ENCODE measurements around the gene NDRG2.
A peak's percentile ranks its signal among the peaks of the same experiment; 100 is the strongest.
"Not testable (repeated sequence)": the region's sequence is repeated elsewhere in the genome, so short reads cannot be mapped to it uniquely, and the experiment has no call there.

The NDRG2 gene

DNA sequence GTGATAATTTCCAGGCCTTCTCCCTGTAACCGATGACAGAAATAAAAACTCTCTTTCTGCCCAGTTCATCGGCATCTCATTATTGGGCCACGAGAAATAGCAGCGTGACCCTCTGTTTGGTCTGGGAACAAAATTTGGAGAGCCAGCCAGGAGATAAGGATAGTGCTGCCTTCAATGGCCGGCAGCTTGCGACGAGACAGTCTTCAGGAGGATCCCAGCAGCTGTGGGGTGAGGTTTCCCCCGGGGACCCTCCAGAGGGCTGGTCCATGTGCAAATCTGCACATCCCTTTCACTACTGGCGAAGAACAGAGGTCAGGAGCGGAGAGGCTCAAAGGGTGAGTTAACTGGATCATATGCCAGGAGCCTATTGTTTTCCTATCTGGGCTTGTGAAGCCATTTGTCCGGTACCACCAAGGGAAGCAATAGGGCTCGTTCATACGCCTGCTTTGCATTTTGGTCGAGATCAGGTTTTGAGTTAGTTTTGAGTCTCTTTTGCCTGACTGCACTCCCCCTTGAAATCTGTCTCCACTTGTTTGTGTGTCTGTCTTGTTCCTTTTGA is 21.0 kb downstream of the NDRG2 start:
- no peak for DNase-seq (ENCODE audit: low spot score)

DNA sequence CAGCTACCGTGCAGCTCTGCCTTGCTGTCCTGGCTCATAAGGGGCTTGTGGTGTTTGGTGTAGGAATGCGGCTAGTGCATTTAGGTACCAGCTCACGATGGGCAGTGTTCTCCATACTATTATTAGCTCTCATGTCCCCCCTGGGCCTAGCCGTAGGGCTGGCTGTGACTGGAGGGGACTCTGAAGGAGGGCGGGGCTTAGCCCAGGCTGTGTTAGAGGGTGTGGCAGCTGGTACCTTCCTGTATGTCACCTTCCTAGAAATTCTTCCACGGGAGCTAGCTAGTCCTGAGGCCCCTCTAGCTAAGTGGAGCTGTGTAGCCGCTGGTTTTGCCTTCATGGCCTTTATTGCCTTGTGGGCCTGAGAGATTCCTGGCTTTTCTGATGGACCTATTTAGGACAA is 23.6 kb downstream of the NDRG2 start:
- DNase-seq (ENCODE audit: low spot score) = no peak

DNA sequence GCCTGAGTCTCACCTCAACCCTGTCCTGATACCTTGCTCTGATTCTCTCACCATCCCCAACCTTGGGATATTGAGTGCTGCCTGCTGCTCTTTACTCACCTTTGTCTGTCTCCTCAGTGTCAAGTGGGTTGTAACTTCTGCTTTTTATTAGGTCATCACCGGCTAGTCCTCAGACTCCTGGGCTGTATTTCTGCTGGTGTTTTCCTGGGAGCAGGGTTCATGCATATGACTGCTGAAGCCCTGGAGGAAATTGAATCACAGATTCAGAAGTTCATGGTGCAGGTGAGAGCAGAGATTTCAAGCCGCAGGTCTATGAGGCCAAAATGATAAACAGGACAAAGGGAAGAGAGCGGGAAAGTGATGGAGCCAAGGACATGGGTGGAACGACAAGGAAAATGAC is 25.3 kb downstream of the NDRG2 start:
- no peak for DNase-seq (ENCODE audit: low spot score)

DNA sequence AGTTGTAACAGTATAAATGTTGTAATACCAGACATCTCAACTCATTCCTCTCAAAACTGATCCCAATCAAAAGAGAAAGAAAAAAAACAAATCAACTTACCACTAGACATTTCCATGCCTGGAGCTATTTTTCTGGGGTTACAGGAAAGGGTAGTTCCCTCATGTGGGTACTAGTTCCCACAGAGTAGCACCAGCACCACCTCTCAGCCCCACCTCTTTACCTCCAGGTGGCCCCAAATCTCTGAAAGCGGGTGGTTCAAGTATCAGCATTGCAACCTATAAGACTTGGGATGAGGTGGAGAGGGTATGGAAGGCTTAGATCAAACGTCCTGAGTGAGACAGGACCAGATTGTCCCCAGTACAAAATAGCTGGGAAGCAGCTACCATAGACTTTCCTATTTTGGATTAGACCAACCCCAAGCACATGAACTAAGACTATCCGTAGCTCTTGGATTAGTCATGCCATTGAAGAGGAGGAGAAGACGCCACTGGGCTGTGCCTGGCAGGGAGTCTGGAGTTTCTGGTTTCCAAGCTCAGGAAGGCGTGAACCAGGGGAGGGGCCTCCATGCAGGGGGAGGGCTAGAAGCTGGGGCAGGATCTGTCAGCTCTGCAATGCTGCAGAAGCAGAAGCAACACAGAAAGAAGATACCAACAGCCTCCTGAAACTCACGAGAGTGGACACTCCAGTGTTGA is 26.0 kb downstream of the NDRG2 start, which contains the start of gene SLC39A2:
TSS of gene SLC39A2 (plus strand) at position 620 of the 693 bp plus-strand sequence. CDS start 154 bp downstream, outside the sequence.
- DNase-seq (ENCODE audit: low spot score) = no peak

DNA sequence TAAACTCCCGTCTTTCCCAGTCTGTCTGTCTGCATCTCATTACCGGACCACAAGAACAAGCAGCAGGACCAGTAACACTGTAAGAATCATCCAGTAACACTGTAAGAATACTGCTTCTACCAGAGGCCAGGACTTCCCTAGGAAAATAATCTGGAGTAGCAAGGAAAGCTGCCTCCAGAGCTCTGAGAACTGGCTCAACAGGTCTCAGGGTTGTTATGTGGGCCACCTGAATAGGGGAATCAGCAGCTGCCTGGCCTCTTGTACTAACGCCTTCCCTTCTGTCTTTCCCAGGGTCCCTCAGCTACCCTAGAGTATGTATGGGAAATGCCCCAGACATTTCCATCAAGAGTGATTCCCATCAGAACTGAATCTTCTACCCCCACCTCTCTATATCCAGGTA is 26.7 kb downstream of the NDRG2 start:
- no peak for DNase-seq (ENCODE audit: low spot score)

DNA sequence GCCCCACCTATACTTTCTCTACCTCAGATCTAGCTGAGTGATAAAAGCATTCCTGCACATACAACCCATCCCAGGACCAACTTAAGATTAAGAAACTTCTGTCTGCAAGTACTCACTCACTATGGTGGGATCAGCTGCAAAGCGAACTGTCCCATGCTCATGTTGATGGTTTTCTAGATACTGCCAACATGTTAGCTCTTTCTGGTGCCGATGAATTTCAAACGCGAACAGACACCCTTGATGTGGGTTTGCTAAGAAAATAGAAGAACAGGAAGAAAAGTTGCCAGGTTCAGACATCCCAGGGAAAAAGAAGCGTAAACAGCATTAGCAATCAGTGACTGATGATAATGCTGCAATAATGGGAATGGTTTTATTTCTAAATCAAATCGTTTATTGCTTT is 27.3 kb downstream of the NDRG2 start:
- no peak for DNase-seq (ENCODE audit: low spot score)

DNA sequence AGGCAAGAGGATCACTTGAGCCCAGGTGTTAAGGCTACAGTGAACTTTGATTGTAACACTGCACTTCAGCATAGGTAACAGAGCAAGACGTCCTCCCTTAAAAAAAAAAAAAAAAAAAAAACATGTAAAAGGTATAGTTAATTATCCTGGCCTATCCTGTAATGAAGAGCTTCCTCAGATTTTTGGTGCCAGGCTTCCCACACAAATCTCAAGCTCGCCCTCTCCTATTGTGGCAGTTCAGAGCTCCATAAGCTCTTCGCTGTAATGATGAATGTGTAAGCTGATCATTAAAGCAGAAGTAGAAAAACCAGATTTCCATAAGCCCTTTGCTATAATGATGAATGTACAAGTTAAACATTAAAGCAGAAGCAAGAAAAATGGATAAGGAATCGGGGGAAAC is 27.7 kb downstream of the NDRG2 start:
- DNase-seq (ENCODE audit: low spot score) = no peak

DNA sequence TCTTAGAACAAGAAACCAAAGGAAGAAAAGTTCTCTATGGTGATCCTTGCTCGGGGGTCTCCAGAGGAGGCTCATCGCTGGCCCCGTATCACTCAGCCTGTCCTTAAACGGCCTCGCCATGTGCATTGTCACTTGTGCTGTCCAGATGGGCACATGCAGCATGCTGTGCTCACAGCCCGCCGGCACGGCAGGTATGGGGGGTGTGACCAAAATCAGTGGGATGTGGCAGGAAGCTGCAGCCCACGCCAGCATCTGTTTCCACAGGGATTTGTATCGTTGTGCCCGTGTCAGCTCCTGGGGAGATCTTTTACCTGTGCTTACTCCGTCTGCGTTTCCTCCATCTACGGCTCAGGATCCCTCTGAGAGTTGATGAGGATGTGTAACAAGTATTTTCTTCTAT is 28.3 kb downstream of the NDRG2 start:
- DNase-seq (ENCODE audit: low spot score) = no peak

DNA sequence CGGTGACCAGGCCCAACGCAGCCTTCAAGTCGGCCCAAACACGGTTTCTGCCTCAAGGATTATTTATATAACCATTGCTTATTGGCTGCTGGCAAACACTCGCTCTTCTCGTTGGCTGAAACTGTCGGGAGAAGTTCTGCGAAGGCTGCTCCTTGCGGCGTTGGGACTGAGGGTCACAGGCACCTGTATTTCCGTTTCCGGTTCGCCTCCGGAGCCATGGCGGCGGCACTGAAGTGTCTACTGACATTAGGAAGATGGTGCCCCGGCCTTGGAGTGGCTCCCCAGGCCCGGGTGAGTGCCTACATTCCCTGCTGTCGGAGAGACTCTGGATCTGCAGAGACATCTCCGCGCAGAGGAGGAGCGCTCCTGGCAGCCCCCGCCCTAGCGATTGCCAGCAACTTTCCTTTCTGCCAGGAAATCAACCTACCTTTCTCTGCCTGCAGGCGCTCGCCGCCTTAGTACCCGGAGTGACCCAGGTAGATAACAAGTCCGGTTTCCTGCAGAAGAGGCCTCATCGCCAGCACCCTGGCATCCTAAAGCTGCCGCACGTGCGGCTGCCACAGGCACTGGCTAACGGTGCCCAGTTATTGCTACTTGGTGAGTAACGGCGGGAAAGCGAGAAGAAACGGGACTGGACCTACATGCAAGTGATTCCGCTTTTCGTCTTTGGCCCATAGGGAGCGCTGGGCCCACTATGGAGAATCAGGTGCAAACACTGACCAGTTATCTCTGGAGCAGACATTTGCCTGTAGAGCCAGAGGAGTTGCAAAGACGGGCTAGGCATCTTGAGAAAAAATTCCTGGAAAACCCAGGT is 34.9 kb downstream of the NDRG2 start, which contains the start of gene METTL17:
TSS of gene METTL17 (plus strand) at position 194 of the 814 bp plus-strand sequence. CDS start at position 217, 23 bp downstream.
- peak; percentile 91 for DNase-seq (ENCODE audit: low spot score)

DNA sequence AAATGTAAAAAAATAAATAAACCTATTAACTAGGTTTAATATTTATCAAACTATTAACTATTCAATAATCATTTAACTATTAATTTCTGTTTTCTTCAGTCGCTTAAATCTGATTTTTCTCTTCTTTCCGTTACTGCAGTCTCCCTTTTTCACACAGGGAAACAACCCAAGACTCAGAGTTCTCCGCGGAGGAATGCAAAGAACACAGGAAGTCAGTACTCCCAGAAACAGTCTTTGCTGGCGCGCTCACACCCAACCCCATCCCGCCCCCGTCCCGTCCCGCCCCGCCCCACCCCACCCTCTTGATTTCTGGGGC is 35.4 kb downstream of the NDRG2 start:
- no peak for DNase-seq (ENCODE audit: low spot score)

DNA sequence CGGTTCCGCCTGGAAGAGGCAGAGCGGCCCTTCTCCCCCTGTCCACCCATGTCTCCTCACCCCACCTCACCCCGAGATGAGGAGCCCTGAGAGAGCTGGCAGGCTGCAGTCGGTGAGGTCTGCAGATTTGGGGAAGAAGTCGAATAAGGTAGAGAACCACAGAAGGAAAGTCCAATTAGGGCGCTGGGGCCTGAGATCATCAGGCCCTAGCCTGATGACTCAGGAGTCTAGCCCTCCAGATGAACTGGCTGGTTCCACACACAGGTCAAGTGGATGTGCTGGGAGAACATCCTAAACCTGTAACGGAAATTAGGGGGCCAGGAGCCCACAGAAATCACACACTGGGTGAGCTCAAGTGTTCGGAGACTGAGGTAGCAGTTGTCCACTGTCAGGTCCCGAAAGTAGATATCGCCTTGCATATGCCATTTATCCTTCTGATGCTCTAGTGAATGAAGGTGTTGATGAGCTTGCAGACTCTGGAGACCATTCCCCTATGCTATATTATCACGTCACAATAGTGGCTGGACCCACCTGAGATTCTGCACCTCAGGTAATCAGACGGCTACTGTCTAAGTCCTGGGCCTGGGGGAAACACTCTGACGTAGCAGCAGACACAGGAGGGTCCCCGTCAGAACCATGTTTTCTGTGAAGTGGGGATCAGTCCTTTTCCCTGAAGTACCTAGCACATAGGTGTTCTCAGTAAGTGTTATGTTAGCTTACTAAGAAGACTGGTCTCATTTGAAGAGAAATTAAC is 36.0 kb downstream of the NDRG2 start:
- DNase-seq (ENCODE audit: low spot score) = peak; percentile 14

DNA sequence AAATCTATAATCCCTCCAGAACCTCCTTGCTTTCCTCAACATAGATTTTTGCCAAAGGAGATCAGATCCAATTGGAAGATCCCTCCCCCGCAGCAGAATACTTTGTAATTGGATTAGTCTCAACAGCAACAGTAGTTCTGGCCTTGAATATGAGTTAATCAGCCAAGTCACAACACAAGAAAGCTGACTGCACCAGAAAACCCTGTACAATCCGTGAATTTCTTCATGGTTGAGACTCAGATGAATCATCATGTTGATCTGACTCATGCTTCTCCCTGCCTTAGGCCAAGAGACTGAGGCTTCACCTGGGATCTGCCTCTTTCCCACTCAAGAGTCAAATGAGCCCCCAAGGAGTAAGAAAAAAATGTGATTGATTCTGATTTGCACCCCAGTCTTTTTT is 38.0 kb downstream of the NDRG2 start:
- DNase-seq (ENCODE audit: low spot score) = no peak

DNA sequence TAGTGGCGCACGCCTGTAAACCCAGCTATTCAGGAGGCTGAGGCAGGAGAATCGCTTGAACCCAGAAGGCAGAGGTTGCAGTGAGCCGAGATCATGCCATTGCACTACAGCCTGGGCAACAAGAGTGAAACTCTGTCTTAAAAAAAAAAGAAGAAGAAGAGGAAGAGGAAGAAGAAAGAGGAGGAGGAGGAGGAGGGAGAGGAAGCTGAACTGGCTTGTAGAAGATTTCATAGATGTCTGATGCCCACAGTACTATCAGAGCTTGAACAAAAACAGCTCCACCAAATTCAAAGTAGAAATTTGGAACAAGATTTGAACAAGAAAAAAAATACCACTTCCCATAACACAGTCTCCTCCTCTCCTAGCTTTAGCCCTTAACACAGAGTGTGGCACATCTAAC is 39.2 kb downstream of the NDRG2 start:
- not testable (repeated sequence) for DNase-seq (ENCODE audit: low spot score)

DNA sequence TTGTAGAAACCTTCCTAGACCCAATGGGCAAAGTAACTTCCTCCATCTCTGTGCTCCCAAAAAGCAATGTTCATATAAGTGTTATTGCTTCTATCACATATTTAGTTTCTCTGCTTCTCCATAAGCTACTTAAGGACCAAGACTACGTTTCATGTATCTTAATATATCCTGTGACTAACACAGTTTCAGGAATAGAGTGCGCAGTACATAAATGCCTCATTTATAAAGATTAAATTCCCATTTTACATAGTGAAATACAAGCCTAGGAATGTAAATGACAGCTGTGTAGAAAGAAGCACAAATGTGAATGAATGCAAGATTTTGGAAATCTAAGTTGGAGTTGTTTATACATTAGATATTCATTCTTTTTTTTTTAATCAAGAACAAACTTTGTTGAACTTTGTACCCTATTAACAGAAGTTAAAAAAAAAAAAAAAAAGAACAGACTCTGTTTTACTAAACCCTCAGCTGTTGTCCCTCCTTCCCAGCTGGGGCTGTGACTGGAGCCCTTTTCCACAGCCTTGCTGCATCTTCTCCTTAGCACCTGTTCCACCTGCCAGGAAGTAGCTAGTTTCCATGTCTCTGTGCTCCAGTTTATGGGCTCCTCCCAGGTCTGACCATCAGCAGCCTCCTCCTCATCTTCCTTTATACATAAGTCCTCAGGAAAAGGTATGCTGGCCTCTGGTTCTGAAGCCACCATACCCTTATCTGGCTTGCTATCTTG is 42.1 kb downstream of the NDRG2 start:
- DNase-seq (ENCODE audit: low spot score) = no peak

DNA sequence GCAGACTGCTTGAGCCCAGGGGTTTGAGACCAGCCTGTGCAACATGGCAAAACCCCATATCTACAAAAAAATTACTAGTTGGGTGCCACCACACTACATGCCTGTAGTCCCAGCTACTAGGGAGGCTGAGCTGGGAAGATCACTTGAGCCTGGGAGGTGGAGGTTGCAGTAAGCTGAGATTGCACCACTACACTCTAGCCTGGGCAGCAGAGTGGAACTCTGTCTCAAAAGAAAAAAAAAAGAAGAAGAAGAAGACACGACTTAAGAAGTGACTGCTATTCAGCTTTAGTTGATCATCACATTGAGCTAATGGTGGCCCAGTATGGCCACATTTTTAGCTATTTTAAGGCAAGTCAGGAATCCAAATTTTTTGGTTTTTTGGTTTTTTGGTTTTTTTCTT is 44.0 kb downstream of the NDRG2 start:
- DNase-seq (ENCODE audit: low spot score) = no peak

DNA sequence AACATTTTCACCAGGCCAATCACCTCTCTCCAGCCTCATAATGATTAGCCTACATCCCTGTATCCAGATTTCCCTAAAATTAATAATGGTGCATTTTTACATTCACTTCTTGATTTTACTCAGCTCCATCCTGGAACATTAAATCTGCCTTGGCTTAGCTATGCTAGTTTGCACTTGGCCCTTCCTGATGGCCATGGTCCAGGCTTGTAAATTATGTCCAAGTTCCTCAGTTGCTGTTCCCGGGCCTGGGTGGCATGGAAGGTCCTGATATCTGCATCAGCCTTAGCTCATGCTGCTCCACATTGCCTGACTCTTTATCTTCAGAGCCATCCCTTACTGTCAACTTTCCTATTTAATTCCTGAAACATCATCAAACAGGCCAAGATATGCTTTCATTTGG is 46.2 kb downstream of the NDRG2 start:
- DNase-seq (ENCODE audit: low spot score) = no peak

DNA sequence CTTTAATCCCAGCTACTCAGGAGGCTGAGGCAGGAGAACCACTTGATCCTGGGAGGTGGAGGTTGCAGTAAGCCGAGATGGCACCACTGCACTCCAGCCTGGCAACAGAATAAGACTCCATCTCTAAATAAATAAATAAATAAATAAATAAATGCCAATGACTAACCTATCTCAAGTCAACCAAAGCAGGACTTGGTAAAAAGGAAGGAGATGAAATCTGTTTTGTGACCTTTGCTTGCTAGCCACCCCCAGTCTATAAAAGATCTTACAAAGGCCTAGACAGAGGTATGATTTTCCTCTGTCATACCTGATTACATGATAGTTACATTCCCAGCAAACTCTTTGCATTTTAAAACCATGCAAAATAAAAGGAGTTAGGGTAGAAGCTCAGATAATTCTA is 48.6 kb downstream of the NDRG2 start:
- no peak for DNase-seq (ENCODE audit: low spot score)

DNA sequence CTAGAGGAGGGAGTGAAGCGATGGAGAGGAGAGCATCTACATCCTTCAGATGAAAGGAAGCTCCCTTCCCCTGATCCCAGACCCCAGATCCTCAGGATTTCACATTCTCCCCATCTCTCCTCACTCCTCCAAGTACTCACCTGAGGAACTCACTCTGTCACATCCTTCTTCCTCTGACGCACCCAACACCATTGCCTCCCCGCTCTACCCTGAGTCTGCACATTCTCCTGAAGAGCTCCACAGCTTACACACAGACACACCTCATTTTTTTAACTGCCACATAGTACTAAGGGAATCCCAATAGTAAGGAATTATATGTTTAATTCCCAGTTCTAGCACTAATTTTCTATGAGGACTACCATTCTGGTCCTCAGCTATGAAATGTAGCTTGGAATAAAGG is 51.4 kb downstream of the NDRG2 start:
- no peak for DNase-seq (ENCODE audit: low spot score)

DNA sequence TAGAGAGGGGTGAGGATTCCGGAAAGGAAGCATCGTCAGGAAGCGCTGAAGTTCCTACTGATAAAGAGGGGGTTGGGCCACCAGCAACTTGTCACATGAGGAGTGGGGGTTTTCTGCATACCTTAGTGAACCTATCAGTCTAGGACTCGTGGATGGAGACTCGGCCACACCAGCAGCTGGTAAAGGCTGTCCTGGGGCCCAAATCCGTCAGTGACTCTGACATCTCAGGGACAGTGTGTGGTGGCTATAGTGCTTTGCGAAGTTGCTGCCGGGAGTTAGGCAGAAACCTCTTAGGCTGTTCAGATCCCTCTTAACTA is 53.2 kb downstream of the NDRG2 start:
- DNase-seq (ENCODE audit: low spot score) = no peak

DNA sequence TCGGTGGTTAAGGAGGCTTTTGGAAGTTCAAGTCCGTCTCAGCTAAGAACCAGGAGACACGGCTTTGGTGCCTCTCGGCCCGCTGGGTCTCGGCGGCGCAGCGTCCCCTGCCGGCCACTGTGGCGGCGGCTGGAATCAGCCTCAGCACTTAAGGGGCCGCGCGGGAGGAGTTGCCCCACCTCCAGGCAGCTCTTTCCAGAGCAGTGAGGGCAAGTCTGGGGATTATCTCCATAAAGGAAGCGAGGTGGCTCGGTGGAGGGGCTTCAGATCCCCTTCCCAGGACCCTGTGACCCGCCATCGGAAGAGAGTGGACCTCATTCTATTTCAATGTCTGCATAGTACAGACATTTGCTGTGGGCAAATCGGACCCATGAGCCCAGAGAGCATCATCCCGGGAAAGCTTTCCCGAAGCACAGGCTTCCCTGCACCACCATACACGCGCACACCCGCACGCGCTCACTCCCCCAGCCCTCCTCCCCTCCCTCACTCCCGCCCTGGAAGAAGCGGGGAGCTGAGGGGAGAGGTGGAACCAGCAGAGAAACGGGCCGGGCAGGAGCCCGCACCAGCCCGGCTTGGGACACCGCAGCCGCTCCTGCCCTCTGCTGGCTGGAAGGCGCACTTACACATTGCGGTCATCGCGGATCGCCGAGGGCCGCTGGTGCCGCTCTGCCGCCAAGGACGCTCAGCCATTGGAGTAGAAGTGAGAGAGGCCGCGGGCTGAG is 53.7 kb downstream of the NDRG2 start:
- DNase-seq (ENCODE audit: low spot score) = peak; percentile 79

DNA sequence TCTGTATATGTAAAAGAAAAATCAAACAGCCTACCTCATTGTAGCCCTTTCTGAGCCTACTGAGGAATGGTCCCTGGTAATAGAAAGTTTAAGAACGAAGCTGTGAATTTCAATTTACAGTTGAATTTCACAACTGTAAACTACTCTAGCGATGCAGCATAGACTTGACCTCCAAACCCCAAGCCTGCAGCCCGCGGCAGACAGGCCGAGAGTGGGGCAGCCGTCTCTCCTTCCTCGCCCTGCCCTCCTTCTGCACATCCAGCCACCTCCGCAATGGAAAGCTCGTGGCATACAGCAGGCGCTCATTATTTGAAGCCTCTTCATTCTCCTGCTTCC is 54.2 kb downstream of the NDRG2 start:
- DNase-seq (ENCODE audit: low spot score) = no peak

DNA sequence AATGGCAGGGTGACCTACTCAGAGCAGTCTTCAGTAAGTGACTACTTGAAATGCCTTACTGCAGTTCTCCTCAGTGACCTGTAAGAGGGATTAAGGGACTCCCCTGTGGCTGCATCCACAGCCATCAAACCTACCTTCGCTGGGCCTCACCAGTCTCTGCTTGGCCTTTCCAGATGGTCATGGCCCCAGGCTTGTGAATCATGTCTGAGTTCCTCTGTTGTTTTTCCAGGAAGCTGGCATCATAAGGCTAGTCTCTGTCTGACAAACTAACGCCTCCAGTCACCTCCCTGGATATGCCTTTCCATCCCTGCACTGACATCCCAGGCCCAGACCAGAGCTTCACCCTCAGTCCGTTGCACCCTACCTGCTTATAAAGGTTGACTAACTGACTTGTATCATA is 55.5 kb downstream of the NDRG2 start:
- DNase-seq (ENCODE audit: low spot score) = no peak
